GM12878 (cell line): ENCODE measurements around the gene MRPL53. TPM values are rescaled to one million over a fixed set of nuclear protein-coding genes. Genes with fewer than 3 reads are reported as not detected.
A peak's percentile ranks its signal among the peaks of the same experiment; 100 is the strongest.

Experiments used
- ATF7 ChIP-seq: fragments of 450-650 bp; IDR thresholded peaks from 2 replicates; pipeline ENCODE4 v1.6.1; 2016; ENCODE audit warnings: low read depth, mild to moderate bottlenecking
- CBX5 ChIP-seq: sonication (generic); IDR thresholded peaks from 2 replicates; pipeline ENCODE4 v1.6.1; 2016; ENCODE audit warnings: low read depth, moderate library complexity, mild to moderate bottlenecking, inconsistent platforms
- CREM ChIP-seq: IDR thresholded peaks from 2 replicates; pipeline ENCODE4 v1.6.1; 2014; ENCODE audit warnings: antibody characterized with exemption, low read depth
- FOS ChIP-seq: IDR thresholded peaks from 3 replicates; pipeline ENCODE4 v1.6.1; 2011; ENCODE audit warnings: borderline replicate concordance; ENCODE audit not compliant: insufficient read length; ENCODE audit errors: extremely low read depth
- FOXK2 ChIP-seq: fragments of 450-650 bp; IDR thresholded peaks from 2 replicates; pipeline ENCODE4 v1.6.1; 2017; ENCODE audit warnings: mild to moderate bottlenecking, moderate library complexity
- NFYB ChIP-seq: IDR thresholded peaks from 2 replicates; pipeline ENCODE4 v1.6.1; 2011; ENCODE audit warnings: low read depth, mild to moderate bottlenecking, low read length, improper control_type of control experiment, moderate library complexity; ENCODE audit not compliant: insufficient read depth
- POLR2AphosphoS2 ChIP-seq: IDR thresholded peaks from 2 replicates; pipeline ENCODE4 v1.6.1; 2011; ENCODE audit warnings: low read depth, mild to moderate bottlenecking, low read length, improper control_type of control experiment, moderate library complexity
- SP1 ChIP-seq: IDR thresholded peaks from one replicate; pipeline ENCODE4 v1.6.1; 2011; ENCODE audit warnings: low read depth, low read length
- SUZ12 ChIP-seq: fragments of 200-600 bp; sonication (generic); IDR thresholded peaks from one replicate; pipeline ENCODE4 v1.6.1; 2018; ENCODE audit warnings: antibody characterized with exemption, mild to moderate bottlenecking; ENCODE audit not compliant: unreplicated experiment
- TARDBP ChIP-seq: IDR thresholded peaks from 2 replicates; pipeline ENCODE4 v1.6.1; 2016; ENCODE audit warnings: borderline replicate concordance
- TBL1XR1 ChIP-seq: IDR thresholded peaks from 2 replicates; pipeline ENCODE4 v1.6.1; 2012; ENCODE audit warnings: low read depth, low read length, improper control_type of control experiment
- YBX1 ChIP-seq: fragments of 450-650 bp; IDR thresholded peaks from 2 replicates; pipeline ENCODE4 v1.6.1; 2016; ENCODE audit warnings: antibody characterized with exemption
- YY1 ChIP-seq: IDR thresholded peaks from 2 replicates; pipeline ENCODE4 v1.6.1; 2011; ENCODE audit warnings: low read depth, mild to moderate bottlenecking, low read length
- polyA plus RNA-seq, 11 experiments: library from polyadenylated mRNA; depleted of rRNA in 4 of 11; unstranded in 6 of 11; stranded (reverse) in 5 of 11; fragments of >200 nt; fragmentation: Nextera tagmentation in 4 of 11; fragmentation: Illumina TruSeq in 1 of 11; extraction: Ambion mirVana in 4 of 11; extraction: Trizol in 1 of 11; gene quantifications; 1 replicate in 1 of 11; 2 replicates in 10 of 11; pipeline versions ENCODE4 v1.2.1 to v1.2.3, GENCODE V29; 2011 to 2016; ENCODE audit warnings: inconsistent platforms in 2 of 11, missing spikeins in 2 of 11, low read depth in 1 of 11
- total RNA-seq, 4 experiments: library from RNA; depleted of rRNA in 3 of 4; stranded (reverse); fragments of >200 nt in 3 of 4; fragmentation: Illumina TruSeq in 1 of 4; extraction: Trizol in 1 of 4; gene quantifications; 2 replicates each; pipeline versions ENCODE4 v1.2.1 to v1.2.3, GENCODE V29; 2013 to 2021
- TF ChIP-seq, protein P1 (sequence below): fragments of 150-350 bp; IDR thresholded peaks from 2 replicates; pipeline ENCODE4 v1.6.1; 2016; ENCODE audit warnings: low read depth, low read length
- TF ChIP-seq, protein P2 (sequence below): IDR thresholded peaks from 2 replicates; pipeline ENCODE4 v1.6.1; 2011; ENCODE audit warnings: borderline replicate concordance, low read depth, mild to moderate bottlenecking, moderate library complexity, low read length; ENCODE audit not compliant: insufficient read depth, poor library complexity, severe bottlenecking
- TF ChIP-seq, protein P3 (sequence below): IDR thresholded peaks from 2 replicates; pipeline ENCODE4 v1.6.1; 2012; ENCODE audit warnings: low read depth, low read length, improper control_type of control experiment
- TF ChIP-seq, protein P4 (sequence below): fragments of 450-650 bp; IDR thresholded peaks from 2 replicates; pipeline ENCODE4 v1.6.1; 2018; ENCODE audit warnings: mild to moderate bottlenecking, low read depth, moderate library complexity; ENCODE audit not compliant: partially characterized antibody
- TF ChIP-seq, protein P5 (sequence below): IDR thresholded peaks from 2 replicates; pipeline ENCODE4 v1.6.1; 2011; ENCODE audit warnings: mild to moderate bottlenecking, low read depth, low read length, moderate library complexity; ENCODE audit not compliant: insufficient replicate concordance
- TF ChIP-seq, protein P6 (sequence below): fragments of 450-650 bp; IDR thresholded peaks from 2 replicates; pipeline ENCODE4 v1.6.1; 2014; ENCODE audit warnings: mild to moderate bottlenecking

The MRPL53 gene
- total and polyA plus RNA-seq, 10 of the 15 experiments (the other 5 are each of a cell fraction or from before 2014, with no cell fraction given): 15.1 to 167 (median 80.9) TPM

DNA sequence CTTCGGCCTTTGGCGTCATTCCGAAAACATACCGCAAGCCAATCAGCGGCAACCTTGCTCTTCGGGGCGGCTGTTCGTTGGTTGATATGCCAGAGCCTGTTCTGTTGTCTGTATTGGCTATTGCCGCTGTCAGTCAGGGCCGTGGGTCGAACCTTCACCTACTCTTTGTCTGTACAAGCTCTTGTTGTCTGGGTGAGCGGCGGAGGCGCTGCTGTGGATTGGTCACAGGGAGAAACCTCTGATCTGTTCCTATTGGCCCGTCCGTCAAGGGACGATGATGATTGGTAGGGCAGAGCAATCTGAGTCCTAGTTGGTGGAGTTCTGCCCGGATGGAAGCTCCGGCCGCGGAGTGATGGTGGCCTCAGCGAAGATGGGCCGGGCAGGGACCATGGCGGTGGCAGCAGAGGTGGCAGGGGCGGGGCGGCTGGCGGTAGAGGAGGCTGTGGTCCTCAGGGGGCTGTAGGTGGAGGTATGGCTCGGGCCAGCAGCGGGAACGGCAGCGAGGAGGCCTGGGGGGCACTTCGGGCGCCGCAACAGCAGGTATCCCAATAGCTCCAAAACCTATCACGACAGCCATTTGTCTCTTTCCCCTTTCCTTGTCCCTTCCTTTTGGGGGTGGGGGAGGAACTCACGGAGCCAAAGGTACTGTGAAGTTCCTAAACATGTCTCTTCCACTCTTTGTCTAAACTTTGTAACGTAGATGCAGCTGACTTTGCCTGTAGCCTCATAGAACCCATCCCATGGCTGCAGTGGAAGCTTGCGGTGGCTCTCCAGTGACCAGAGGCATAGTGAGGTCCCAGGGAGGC is 14.1 kb downstream of the MRPL53 start, which contains the start of gene WBP1 (continued):
- TF ChIP-seq, protein P1, sequence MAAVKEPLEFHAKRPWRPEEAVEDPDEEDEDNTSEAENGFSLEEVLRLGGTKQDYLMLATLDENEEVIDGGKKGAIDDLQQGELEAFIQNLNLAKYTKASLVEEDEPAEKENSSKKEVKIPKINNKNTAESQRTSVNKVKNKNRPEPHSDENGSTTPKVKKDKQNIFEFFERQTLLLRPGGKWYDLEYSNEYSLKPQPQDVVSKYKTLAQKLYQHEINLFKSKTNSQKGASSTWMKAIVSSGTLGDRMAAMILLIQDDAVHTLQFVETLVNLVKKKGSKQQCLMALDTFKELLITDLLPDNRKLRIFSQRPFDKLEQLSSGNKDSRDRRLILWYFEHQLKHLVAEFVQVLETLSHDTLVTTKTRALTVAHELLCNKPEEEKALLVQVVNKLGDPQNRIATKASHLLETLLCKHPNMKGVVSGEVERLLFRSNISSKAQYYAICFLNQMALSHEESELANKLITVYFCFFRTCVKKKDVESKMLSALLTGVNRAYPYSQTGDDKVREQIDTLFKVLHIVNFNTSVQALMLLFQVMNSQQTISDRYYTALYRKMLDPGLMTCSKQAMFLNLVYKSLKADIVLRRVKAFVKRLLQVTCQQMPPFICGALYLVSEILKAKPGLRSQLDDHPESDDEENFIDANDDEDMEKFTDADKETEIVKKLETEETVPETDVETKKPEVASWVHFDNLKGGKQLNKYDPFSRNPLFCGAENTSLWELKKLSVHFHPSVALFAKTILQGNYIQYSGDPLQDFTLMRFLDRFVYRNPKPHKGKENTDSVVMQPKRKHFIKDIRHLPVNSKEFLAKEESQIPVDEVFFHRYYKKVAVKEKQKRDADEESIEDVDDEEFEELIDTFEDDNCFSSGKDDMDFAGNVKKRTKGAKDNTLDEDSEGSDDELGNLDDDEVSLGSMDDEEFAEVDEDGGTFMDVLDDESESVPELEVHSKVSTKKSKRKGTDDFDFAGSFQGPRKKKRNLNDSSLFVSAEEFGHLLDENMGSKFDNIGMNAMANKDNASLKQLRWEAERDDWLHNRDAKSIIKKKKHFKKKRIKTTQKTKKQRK: peak; percentile 78; the same call in 1 of the 2 replicates
- TF ChIP-seq, protein P2, sequence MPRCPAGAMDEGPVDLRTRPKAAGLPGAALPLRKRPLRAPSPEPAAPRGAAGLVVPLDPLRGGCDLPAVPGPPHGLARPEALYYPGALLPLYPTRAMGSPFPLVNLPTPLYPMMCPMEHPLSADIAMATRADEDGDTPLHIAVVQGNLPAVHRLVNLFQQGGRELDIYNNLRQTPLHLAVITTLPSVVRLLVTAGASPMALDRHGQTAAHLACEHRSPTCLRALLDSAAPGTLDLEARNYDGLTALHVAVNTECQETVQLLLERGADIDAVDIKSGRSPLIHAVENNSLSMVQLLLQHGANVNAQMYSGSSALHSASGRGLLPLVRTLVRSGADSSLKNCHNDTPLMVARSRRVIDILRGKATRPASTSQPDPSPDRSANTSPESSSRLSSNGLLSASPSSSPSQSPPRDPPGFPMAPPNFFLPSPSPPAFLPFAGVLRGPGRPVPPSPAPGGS: peak; percentile 11
- TF ChIP-seq TARDBP (0 out of 2 replicates have a peak, but pooled peaks have one; percentile 43), NFYB (peak; percentile 91), ATF7 (peak; percentile 23; the same call in 1 of the 2 replicates), FOXK2 (peak; percentile 75), TBL1XR1 (no peak), YBX1 (no peak), YY1 (peak; percentile 90), SUZ12 (no peak), CREM (peak; percentile 71; the same call in 1 of the 2 replicates), SP1 (peak; percentile 96), FOS (peak; percentile 78), CBX5 (no peak), POLR2AphosphoS2 (peak; percentile 83)
- TF ChIP-seq, protein P3, sequence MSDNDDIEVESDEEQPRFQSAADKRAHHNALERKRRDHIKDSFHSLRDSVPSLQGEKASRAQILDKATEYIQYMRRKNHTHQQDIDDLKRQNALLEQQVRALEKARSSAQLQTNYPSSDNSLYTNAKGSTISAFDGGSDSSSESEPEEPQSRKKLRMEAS: no peak
- TF ChIP-seq, protein P4, sequence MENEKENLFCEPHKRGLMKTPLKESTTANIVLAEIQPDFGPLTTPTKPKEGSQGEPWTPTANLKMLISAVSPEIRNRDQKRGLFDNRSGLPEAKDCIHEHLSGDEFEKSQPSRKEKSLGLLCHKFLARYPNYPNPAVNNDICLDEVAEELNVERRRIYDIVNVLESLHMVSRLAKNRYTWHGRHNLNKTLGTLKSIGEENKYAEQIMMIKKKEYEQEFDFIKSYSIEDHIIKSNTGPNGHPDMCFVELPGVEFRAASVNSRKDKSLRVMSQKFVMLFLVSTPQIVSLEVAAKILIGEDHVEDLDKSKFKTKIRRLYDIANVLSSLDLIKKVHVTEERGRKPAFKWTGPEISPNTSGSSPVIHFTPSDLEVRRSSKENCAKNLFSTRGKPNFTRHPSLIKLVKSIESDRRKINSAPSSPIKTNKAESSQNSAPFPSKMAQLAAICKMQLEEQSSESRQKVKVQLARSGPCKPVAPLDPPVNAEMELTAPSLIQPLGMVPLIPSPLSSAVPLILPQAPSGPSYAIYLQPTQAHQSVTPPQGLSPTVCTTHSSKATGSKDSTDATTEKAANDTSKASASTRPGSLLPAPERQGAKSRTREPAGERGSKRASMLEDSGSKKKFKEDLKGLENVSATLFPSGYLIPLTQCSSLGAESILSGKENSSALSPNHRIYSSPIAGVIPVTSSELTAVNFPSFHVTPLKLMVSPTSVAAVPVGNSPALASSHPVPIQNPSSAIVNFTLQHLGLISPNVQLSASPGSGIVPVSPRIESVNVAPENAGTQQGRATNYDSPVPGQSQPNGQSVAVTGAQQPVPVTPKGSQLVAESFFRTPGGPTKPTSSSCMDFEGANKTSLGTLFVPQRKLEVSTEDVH: no peak
- TF ChIP-seq, protein P5, sequence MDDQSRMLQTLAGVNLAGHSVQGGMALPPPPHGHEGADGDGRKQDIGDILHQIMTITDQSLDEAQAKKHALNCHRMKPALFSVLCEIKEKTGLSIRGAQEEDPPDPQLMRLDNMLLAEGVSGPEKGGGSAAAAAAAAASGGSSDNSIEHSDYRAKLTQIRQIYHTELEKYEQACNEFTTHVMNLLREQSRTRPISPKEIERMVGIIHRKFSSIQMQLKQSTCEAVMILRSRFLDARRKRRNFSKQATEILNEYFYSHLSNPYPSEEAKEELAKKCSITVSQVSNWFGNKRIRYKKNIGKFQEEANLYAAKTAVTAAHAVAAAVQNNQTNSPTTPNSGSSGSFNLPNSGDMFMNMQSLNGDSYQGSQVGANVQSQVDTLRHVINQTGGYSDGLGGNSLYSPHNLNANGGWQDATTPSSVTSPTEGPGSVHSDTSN: peak; percentile 98
- TF ChIP-seq, protein P6, sequence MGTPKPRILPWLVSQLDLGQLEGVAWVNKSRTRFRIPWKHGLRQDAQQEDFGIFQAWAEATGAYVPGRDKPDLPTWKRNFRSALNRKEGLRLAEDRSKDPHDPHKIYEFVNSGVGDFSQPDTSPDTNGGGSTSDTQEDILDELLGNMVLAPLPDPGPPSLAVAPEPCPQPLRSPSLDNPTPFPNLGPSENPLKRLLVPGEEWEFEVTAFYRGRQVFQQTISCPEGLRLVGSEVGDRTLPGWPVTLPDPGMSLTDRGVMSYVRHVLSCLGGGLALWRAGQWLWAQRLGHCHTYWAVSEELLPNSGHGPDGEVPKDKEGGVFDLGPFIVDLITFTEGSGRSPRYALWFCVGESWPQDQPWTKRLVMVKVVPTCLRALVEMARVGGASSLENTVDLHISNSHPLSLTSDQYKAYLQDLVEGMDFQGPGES: peak; percentile 96
